ENCODE data around the gene MZF1. TPM values are rescaled to one million over a fixed set of nuclear protein-coding genes. Genes with fewer than 3 reads are reported as not detected.

Gene MZF1
- total RNA-seq, 1 donor from 2014 or later, result 11.0 TPM

GRCh38 chr19:58570770-58571574, 2.2 kb downstream of the MZF1 start:
- DNase-seq (ENCODE audit: low spot score in 2 of 2) (no peak), FAIRE-seq (no peak)

- no peak for FAIRE-seq
Observed at GRCh38 chr19:58569943-58570670, 3.0 kb downstream of the MZF1 start.

GRCh38 chr19:58569191-58569942, 3.8 kb downstream of the MZF1 start:
- no peak for DNase-seq (ENCODE audit: low spot score in 2 of 2)
- no peak for FAIRE-seq

More at GRCh38 chr19:58569943-58570670, 3.0 kb downstream of the MZF1 start:
- DNase-seq (ENCODE audit: low spot score in 2 of 2), result no peak

GRCh38 chr19:58568453-58569130, 4.5 kb downstream of the MZF1 start:
- FAIRE-seq (no peak), DNase-seq (ENCODE audit: low spot score in 2 of 2) (no peak)

- FAIRE-seq (no peak), DNase-seq (ENCODE audit: low spot score in 2 of 2) (no peak)
Observed at GRCh38 chr19:58566989-58567388, 6.1 kb downstream of the MZF1 start.

GRCh38 chr19:58563823-58564222, 9.3 kb downstream of the MZF1 start:
- DNase-seq (ENCODE audit: low spot score in 2 of 2), result no peak
- no peak for FAIRE-seq

GRCh38 chr19:58563034-58563573, 10.0 kb downstream of the MZF1 start:
- no peak for DNase-seq (ENCODE audit: low spot score in 2 of 2)
- no peak for FAIRE-seq

GRCh38 chr19:58562122-58563033, 10.8 kb downstream of the MZF1 start:
- DNase-seq (ENCODE audit: low spot score in 2 of 2) (no peak), FAIRE-seq (no peak)

GRCh38 chr19:58561373-58562121, 11.6 kb downstream of the MZF1 start:
- DNase-seq (ENCODE audit: low spot score in 2 of 2), result no peak
- FAIRE-seq, result no peak

GRCh38 chr19:58560921-58561320, 12.2 kb downstream of the MZF1 start:
- no peak for FAIRE-seq
- no peak for DNase-seq (ENCODE audit: low spot score in 2 of 2)

- DNase-seq (ENCODE audit: low spot score in 2 of 2) (no peak), FAIRE-seq (no peak)
Observed at GRCh38 chr19:58560007-58560887, 12.9 kb downstream of the MZF1 start.

- FAIRE-seq, result no peak
- peak; percentile 91 to 92 for DNase-seq (ENCODE audit: low spot score in 2 of 2)
Observed at GRCh38 chr19:58559275-58560006, 13.7 kb downstream of the MZF1 start.

- FAIRE-seq (peak; percentile 61), DNase-seq (ENCODE audit: low spot score in 2 of 2) (peak; percentile 98)
Observed at GRCh38 chr19:58558623-58559274, 14.4 kb downstream of the MZF1 start.

GRCh38 chr19:58558066-58558622, 15.0 kb downstream of the MZF1 start, which contains the start of gene UBE2M:
UBE2M (minus strand) TSS chr19:58558611; CDS start chr19:58558381, 230 bp downstream.
- DNase-seq (ENCODE audit: low spot score in 2 of 2) (no peak), FAIRE-seq (no peak)

- FAIRE-seq, result no peak
Observed at GRCh38 chr19:58557221-58558065, 15.7 kb downstream of the MZF1 start.

More at GRCh38 chr19:58557221-58558065, 15.7 kb downstream of the MZF1 start:
- no peak for DNase-seq (ENCODE audit: low spot score in 2 of 2)

Measured in frontal cortex (tissue), 4 donors.